NCI-H187 treated with DMSO at 0.1 percent for 48 hours (cell line): ENCODE measurements around the gene MSLN.
"Not testable (repeated sequence)": the region's sequence is repeated elsewhere in the genome, so short reads cannot be mapped to it uniquely, and the experiment has no call there.

Source experiments
- DNase-seq: peaks from one replicate; lab custom pipeline; 2025; lab: John Stamatoyannopoulos, UW

Gene MSLN

GRCh38 chr16:735982-736453 is 24.5 kb upstream of the MSLN start:
- no peak for DNase-seq

DNA sequence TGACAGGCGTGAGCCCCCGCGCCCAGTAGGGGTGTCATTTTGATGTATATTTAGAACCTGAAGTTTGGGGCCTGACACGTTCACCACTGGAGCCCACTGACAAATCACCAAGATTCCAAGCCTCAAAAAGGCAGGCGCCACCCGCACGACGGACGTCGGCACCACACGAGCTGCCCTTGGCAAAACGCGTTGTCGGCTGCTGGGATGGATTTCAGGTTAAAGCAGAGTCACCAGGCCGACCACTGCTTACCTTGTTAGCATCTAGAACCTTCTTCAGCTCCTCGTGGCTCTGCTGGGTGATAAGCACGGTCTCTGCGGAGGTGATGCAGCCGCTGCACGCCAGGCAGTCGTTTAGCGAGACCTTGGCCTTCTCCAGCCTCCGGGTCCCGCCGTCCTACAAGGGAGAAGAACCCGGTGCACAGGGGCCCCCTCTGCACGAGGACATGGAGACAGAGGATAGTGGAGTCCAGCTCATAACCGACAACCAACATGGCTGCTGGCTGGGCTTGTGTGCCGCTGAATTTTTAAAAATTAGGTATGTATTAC is 23.5 kb upstream of the MSLN start:
- DNase-seq, result no peak

- no peak for DNase-seq
Measured at GRCh38 chr16:739560-740458, 20.7 kb upstream of the MSLN start.

- no peak for DNase-seq
Measured at GRCh38 chr16:740459-740763, 20.1 kb upstream of the MSLN start.

- DNase-seq, result no peak
Measured at GRCh38 chr16:740764-741505, 19.6 kb upstream of the MSLN start, which contains the start of gene CIAO3. TSS of gene CIAO3 (minus strand) at chr16:740997. CDS start at chr16:740985, 12 bp downstream.

- DNase-seq, result no peak
Measured at GRCh38 chr16:741986-742629, 18.4 kb upstream of the MSLN start.

GRCh38 chr16:742894-743293 is 17.6 kb upstream of the MSLN start:
- not testable (repeated sequence) for DNase-seq

DNA sequence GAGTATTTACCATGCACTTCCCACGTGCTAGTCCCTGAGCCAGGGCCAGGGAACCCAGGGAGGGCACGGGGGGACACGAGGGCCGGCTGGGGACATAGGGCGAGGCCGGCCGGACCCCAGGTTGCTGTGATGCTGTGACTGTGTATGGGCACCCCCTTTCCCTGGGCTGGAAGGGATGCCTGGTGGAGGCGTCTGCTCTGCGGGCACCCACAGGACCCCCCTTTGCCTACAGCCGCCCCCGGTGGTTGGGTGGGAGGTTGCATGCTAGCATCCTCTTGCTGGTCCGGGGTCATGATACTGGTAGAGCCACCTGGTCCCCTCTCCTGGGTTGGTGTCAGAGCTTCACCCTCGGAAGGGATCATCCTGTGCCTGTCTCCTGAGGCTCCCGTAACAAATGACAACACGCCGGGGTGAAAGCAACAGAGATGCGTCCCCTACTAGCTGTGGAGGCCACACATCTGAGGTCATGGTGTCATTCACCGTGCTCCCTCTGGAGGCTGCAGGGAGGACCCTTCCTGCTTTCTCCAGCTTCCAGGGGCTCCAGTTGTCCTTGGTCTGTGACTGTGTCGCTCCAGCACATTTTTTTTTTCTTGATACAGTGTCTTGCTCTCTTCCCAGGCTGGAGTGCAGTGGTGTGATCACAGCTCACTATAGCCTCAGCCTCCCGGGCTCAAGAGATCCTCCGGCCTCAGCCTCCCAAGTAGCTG is 16.6 kb upstream of the MSLN start:
- DNase-seq, result no peak

DNA sequence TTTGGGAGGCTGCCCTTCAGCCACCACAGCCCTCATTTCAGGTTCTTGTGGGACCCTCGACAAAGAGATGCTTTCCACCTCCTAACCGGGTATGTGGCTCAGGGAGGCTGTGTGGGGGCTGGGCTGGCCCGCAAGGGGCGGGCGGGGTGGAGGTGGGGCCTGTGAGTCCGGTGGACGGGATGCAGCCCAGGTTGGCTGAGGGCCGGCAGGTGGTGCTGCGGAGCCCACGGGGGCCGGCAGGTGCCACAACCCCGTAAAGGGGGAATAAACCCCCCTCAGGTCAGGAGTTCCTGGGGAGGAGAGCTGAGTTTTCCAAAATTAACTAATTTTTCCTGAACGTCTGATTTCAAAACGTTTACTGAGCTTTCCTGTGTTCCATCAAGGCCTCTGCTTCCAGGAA is 14.8 kb upstream of the MSLN start:
- DNase-seq, result no peak

GRCh38 chr16:746637-747036 is 13.9 kb upstream of the MSLN start:
- DNase-seq, result no peak

DNA sequence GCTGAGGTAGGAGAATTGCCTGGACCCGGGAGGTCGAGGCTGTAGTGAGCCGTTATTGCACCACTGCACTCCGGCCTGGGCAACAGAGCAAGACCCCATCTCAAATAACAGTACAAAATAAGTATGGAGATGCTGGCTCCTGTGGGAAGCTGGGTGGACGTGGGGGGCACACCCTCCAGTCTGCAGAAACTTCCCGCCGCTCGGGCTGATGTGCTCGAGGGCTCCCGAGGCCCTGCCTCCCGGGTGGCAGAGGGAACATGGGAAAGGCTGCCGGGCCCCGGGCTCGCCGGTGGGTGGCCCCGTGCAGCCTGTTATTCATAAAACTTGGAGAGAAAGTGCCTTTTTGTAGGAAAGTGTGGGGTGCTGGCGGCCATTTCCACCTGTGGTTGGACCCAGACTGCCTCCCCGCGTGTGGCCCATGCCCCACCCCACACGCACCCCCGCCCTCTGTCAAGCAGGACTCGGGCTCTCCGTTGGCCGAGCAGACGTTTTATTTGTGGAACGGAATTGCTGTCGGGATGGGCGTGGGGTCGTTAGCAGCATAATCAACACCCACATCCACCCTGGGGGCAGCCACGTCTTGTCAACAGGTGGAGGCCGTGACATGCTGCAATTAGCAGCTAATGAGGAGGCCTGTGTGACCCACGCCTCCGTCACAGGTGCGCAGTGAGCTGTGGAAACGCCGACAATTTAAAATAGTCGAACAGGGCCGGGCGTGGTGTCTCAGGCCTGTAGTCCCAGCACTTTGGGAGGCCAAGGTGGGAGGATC is 12.4 kb upstream of the MSLN start:
- no peak for DNase-seq

DNA sequence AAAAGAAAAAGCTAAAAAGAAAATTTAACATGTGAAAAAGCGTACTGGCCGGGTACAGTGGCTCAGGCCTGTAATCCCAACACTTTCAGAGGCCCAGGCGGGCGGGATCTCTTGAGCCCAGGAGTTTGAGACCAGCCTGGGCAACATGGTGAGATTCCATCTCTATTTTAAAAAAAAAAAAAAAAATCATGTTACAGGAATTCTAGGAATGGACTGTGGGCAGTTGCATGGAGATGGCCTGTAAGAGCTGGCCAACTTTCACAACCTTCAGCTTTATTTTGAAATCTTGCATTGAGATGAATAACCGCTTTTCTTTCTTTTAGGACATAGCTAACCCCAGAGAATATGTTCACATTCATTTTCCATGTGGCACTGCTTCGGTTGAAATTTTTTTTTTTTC is 11.5 kb upstream of the MSLN start:
- no peak for DNase-seq

DNA sequence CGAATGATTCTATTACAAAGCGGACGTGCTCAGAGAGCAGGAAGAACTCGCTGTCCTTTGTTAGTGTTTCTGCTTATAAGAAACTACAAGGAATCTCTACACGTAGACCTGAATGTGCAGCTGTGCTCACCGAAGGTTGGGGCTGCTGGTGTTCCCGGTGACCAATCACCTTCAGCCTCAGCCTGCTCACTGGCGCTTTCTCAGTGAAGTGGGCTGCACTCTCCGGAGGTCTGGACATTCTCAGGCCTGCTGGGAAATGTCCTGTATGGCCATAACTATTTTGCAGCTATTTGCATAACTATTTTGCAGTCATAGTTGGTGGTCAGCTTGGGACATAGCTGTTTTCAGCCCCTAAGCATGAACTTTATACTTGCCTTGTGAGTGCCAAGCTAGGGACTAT is 10.0 kb upstream of the MSLN start:
- DNase-seq, result no peak

GRCh38 chr16:751152-752006 is 9.2 kb upstream of the MSLN start:
- DNase-seq, result no peak

- no peak for DNase-seq
Measured at GRCh38 chr16:752007-752312, 8.6 kb upstream of the MSLN start.

GRCh38 chr16:754121-754607 is 6.4 kb upstream of the MSLN start:
- DNase-seq, result not testable (repeated sequence)

GRCh38 chr16:754656-755055 is 5.9 kb upstream of the MSLN start:
- DNase-seq, result no peak

DNA sequence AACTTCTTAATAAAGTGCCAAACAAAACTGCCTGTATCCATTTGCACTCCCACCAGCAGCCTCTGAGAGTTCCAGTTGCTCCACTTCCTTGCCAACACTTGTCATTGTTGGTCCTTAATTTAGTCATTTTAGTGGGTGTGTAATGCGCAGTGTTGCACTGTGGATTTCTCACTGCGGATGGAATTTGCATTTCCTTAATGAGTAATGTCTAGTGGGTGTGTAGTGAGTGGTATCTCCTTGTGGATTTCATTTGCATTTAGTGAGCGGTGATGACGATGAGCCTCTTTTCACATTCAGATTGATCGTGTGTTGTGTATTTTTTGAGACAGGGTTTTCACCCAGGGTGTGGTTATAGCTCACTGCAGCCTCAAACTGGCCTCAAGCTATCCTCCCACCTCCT is 4.1 kb upstream of the MSLN start:
- DNase-seq, result no peak

DNA sequence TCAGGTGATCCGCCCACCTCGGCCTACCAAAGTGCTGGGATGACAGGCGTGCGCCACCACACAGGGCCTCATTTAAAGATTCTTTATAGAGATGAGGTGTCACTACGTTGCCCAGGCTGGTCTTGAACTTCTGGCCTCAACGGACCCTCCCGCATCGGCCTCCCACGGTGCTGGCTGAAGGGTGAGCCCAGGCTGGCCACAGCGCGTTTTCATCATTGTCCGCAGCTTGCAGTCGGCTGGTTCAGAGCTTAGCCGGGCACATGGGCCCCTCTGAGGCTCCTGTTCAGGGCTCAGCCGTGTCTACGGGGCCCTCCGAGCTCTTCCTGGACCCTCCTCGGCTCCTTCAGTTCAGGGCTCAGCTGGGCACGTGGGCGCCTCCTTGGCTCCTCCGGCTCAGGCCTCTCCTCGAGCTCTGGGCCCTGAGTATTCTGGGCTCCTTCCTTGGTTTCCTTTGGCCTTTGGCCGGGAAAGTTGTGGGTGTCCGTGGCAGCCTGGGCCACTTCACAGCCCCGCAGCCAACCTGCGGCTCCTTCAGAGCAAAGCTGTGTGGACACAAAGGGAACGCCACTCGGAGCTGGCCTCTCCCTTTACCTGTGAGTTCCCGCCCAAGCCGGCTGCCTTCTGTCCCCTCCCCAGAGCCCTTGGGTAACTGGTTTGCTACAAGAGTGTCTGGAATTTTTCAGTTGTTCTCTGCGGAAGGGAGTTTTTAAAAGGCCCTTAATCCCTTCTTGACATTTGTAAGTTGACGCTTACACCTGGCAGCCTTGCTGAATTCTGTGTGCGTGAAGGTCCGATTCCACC is 1.2 kb upstream of the MSLN start:
- DNase-seq, result no peak
